Activated CD4-positive, alpha-beta T cell treated with anti-CD3 and anti-CD28 coated beads for 36 hours (primary cell): ENCODE data around the gene CTNNBIP1. TPM values are rescaled to one million over a fixed set of nuclear protein-coding genes. Genes with fewer than 3 reads are reported as not detected.

ENCODE experiments used
- ATAC-seq: fragments of 200-7000 bp; cut with Tn5 transposase; one replicate; pipeline ENCODE4 v1.10.0; 2021; ENCODE audit warnings: mild to moderate bottlenecking, moderate library complexity
- CTCF ChIA-PET: fragments of 350-600 bp; sonication (Branson Sonifier 250); formaldehyde crosslinking; loops from one replicate; lab custom pipeline; 2021; ENCODE audit warnings: antibody characterized with exemption; lab: Charles Lee
- POLR2A ChIA-PET: fragments of 350-600 bp; sonication (Branson Sonifier 250); formaldehyde crosslinking; loops from one replicate; lab custom pipeline; 2021; ENCODE audit warnings: antibody characterized with exemption, inconsistent platforms; lab: Charles Lee
- DNase-seq: peaks from one replicate; pipeline ENCODE4 v3.0.0-alpha.2; 2020
- H3K27ac Mint-ChIP-seq: one replicate; pipeline ENCODE4 v1.8.0; 2021; ENCODE audit warnings: mixed read lengths
- H3K27me3 Mint-ChIP-seq: one replicate; pipeline ENCODE4 v1.8.0; 2021; ENCODE audit warnings: mixed read lengths
- H3K36me3 Mint-ChIP-seq: one replicate; pipeline ENCODE4 v1.8.0; 2021; ENCODE audit warnings: low read depth, mixed read lengths
- H3K4me1 Mint-ChIP-seq: one replicate; pipeline ENCODE4 v1.8.0; 2021; ENCODE audit warnings: mixed read lengths
- H3K4me3 Mint-ChIP-seq: one replicate; pipeline ENCODE4 v1.8.0; 2021; ENCODE audit warnings: mild to moderate bottlenecking, moderate library complexity, mixed read lengths
- H3K9me3 Mint-ChIP-seq: one replicate; pipeline ENCODE4 v1.8.0; 2021; ENCODE audit warnings: low read depth, mixed read lengths
- intact Hi-C, 2 experiments: fragments of 100-400 bp; cut with DNase I in 1 of 2; cut with micrococcal nuclease in 1 of 2; formaldehyde crosslinking; loops; one replicate each; pipeline versions ENCODE4 v1.14.2 to v1.15.1; 2022 to 2024; cut with DNase I, micrococcal nuclease
- total RNA-seq, 2 experiments: library from RNA; stranded (reverse); gene quantifications; one replicate each; pipeline ENCODE4 v1.2.3, GENCODE V29; 2021

The CTNNBIP1 gene
- total RNA-seq, 2 experiments from 2014 or later = 7.5 to 11.0 TPM

DNA sequence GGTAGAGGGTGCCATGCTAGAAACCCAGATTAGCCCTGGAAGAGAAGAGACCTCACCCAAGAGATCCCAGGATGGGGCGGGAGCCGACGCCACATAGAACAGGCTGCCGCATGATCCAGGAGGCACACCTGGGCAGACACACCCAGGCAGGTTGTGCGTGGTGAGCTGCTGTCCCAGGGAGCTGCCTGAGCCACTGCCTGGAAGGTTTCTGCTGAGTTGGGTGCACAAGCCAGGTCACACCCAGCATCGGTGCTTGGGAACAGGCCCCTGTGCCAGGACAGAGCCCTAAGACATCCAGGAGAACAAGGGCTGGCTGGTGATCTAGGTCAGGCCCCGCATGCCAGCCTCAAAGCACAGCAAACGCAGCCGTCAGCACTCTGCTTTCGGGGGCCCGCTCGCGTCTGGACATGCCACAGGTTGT lies 40.2 kb downstream of the CTNNBIP1 start:
- CTCF ChIA-PET = interaction anchor here (0.7 to 15.5 kb wide), 8 partner anchors 22 to 374 kb away, joined by 3 to 221 read pairs (median 4); no protein-coding TSS in a partner anchor
- ATAC-seq (no peak), DNase-seq (no peak)
- Mint-ChIP-seq H3K4me1 (no peaks in the 10 kb centered on the region), H3K9me3 (no peaks in the 10 kb centered on the region), H3K27ac (no peak overlapping the region), H3K27me3 (no peaks in the 10 kb centered on the region), H3K4me3 (no peak overlapping the region), H3K36me3 (no peaks in the 10 kb centered on the region)
- POLR2A ChIA-PET = no interaction called here
- intact Hi-C loops = no loop called here

DNA sequence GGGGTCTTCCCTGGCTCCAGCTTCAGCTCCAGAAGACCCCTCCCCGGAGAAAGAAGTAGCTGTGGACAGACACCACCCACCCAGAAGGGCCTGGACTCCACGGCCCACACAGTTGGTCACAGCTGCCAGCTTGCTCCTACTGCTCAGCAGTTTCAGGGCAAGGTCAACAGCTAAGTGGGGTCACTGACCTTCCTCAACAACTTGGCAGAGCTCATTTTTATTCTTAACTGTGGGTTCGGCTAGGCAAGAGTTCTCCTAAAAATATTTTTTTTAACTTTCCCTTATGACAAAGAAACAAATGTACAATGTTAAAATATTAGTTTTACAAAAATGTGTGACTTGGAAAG lies 41.9 kb downstream of the CTNNBIP1 start:
- POLR2A ChIA-PET = interaction anchor here (0.7 kb wide), 1 partner anchor 43 kb away, joined by 5 read pairs; no protein-coding TSS in a partner anchor
- intact Hi-C loops = no loop called here

DNA sequence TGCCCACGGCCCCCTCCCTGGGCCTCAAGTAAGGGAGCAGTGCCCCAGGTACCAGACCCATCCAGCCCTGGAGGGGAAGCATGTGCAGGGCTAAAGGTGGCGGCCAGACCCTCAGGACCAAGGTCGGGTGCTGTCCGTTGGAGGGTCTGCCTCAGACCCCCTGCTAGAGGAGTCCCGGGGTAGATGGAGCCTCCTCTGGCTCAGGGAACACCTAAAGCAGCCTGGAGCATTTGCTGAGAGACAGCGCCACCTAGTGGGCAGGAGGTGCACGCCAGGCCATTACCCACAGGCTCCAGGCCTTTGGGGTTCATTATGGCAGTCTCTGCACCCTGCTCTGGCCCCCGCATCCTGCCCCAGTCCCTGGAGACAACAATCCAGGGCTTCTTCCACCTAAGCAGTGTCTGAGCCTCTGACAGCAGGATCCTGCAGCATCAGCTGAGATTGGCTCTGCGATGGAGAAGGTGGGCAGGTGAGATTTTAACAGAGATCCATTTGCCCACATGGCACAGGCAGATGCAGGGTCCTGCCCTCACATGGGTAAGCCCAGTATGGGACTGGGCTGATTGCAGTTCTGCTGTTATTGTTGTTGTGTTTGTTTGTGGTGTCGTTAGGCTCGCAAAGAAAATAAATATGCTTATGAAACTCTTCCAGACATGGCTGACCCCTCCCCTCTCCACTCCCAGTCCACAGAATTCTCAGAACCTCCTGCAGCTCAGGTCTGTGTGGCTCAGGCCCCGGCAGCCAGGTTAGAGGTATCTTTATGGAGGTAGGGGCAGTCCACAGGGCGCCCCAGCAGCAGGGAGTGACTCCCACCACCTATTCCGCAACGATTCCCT lies 42.4 kb downstream of the CTNNBIP1 start:
- DNase-seq (peak; percentile 93), ATAC-seq (peak; percentile 99)
- intact Hi-C loops = loop anchor here (1.0 to 2.0 kb wide), 6 partner anchors 83 to 372 kb away; partner anchors contain the start of gene TMEM201 (in 1 of the 2)
- Mint-ChIP-seq H3K36me3 (no peaks in the 10 kb centered on the region), H3K4me3 (no peak overlapping the region), H3K27ac (no peak overlapping the region), H3K27me3 (no peaks in the 10 kb centered on the region), H3K4me1 (no peaks in the 10 kb centered on the region), H3K9me3 (no peaks in the 10 kb centered on the region)
- POLR2A ChIA-PET = no interaction called here
- CTCF ChIA-PET = interaction anchor here (0.6 to 15.5 kb wide), 23 partner anchors 8 to 377 kb away, joined by 3 to 221 read pairs (median 4); partner anchors contain the start of genes LZIC and NMNAT1

More for the DNA sequence above, 41.9 kb downstream of the CTNNBIP1 start:
- Mint-ChIP-seq H3K27ac (no peak overlapping the region), H3K9me3 (no peaks in the 10 kb centered on the region), H3K27me3 (no peaks in the 10 kb centered on the region), H3K36me3 (no peaks in the 10 kb centered on the region), H3K4me1 (no peaks in the 10 kb centered on the region), H3K4me3 (no peak overlapping the region)
- DNase-seq (no peak), ATAC-seq (no peak)
- CTCF ChIA-PET = interaction anchor here (0.5 to 15.5 kb wide), 29 partner anchors 9 to 377 kb away, joined by 3 to 221 read pairs (median 4); partner anchors contain the start of genes LZIC and NMNAT1

DNA sequence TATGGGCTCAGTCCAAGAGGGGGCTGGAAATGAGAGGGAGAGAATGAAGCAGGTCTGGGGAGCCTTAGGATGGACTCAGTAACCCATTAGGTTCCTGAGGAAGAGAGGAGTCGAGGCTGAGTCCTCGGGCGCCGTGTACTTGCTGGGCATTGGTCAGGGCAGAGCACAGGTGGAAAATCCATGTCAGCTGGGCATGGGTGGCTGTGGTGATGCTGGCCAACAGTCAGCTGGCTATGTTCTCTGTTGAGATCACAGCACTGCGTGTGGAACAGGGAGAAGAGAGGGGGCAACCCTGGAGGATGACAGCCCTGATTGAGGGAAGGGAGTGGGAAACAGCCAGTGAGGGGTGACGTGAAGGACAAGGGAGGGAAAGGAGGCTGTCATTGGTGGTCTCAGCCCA lies 43.2 kb downstream of the CTNNBIP1 start:
- no peaks in the 10 kb centered on the region for H3K27me3 Mint-ChIP-seq
- no peaks in the 10 kb centered on the region for H3K4me1 Mint-ChIP-seq
- intact Hi-C loops = loop anchor here (1.0 to 2.0 kb wide), 6 partner anchors 83 to 372 kb away; partner anchors contain the start of gene TMEM201 (in 1 of the 2)
- ATAC-seq (no peak), DNase-seq (no peak)
- CTCF ChIA-PET = interaction anchor here (0.8 to 15.5 kb wide), 5 partner anchors 10 to 251 kb away, joined by 3 to 221 read pairs (median 4); no protein-coding TSS in a partner anchor
- no peaks in the 10 kb centered on the region for H3K36me3 Mint-ChIP-seq
- no peaks in the 10 kb centered on the region for H3K9me3 Mint-ChIP-seq
- no peak overlapping the region for H3K4me3 Mint-ChIP-seq
- no peak overlapping the region for H3K27ac Mint-ChIP-seq
- POLR2A ChIA-PET = no interaction called here

DNA sequence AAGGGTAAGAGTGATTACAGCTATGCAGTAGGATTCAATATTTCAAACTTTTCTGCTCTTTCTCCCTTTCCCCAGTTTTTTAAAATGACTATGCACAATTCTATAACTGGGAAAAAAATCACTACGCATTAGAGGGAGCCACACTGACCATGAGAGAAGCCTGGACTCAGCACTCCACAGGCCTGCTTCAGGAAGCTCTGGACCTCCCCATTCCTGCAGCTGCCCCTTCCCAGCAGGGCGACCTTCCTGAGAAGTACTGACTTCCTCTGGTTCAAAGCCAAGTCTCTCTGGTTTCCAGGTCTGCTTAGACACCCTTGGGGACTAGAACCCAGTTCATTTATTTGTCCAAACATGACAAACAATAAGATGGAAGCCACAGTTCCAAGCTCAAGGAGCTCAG lies 44.3 kb downstream of the CTNNBIP1 start:
- Mint-ChIP-seq H3K27ac (no peak overlapping the region), H3K4me1 (no peaks in the 10 kb centered on the region), H3K36me3 (no peaks in the 10 kb centered on the region), H3K4me3 (no peak overlapping the region), H3K27me3 (no peaks in the 10 kb centered on the region), H3K9me3 (no peaks in the 10 kb centered on the region)
- intact Hi-C loops = loop anchor here (2.0 kb wide), 1 partner anchor 137 kb away; no protein-coding TSS in a partner anchor
- DNase-seq = no peak
- no peak for ATAC-seq
- CTCF ChIA-PET = interaction anchor here (0.8 to 15.5 kb wide), 9 partner anchors 9 to 238 kb away, joined by 3 to 221 read pairs (median 3); no protein-coding TSS in a partner anchor
- POLR2A ChIA-PET = no interaction called here

DNA sequence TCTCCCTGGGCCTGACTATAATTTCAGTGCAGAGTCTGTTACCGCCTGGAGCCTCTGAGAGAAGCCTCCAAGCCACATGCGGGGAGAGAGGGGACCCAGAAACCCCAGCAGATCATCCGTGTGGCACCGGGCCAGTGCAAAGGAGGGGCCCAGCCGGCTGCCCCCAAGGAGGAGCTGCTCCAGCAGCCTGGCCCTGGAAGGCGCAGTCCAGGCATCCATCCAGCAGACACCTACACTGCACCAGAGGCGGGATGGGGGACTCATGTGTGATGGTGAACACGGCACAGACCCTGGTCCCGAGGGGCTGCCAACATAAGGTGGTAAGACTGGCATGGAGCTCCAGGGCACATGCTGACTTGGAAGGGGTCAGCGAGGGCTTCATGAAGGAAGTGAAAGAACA lies 46.7 kb downstream of the CTNNBIP1 start:
- no peaks in the 10 kb centered on the region for H3K27me3 Mint-ChIP-seq
- ATAC-seq = no peak
- H3K4me3 Mint-ChIP-seq = no peak overlapping the region
- ChIA-PET CTCF (interaction anchor here (1.2 to 15.5 kb wide), 4 partner anchors 9 to 79 kb away, joined by 3 to 221 read pairs (median 8); no protein-coding TSS in a partner anchor), POLR2A (no interaction called here)
- H3K27ac Mint-ChIP-seq = no peak overlapping the region
- no peak for DNase-seq
- intact Hi-C loops = loop anchor here in 1 of 2 experiments (5.0 kb wide), 1 partner anchor 36 kb away; no protein-coding TSS in a partner anchor
- H3K4me1 Mint-ChIP-seq = peaks cover 8% of the 10 kb centered on the region
- peaks cover 2% of the 10 kb centered on the region for H3K36me3 Mint-ChIP-seq
- H3K9me3 Mint-ChIP-seq = no peaks in the 10 kb centered on the region

DNA sequence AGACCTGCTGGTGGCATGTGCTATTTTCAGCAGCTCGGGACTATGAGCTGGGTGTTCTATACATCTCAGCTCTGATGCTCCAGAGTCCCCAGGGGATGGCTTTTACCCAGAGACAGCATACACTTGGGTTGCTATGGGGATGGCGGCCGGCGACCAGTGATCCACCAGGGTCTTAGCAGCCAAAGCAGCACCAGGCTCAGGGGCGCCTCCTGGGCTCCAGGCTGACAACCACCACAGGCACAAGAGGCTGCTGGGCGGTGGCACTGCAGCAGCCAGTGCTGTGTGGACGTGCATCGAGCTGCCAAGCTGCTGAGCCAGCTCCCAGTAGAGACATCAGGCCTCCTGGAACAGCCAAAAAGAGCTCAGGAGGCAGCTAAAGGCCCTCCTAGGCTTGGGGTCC lies 48.7 kb downstream of the CTNNBIP1 start:
- CTCF ChIA-PET = interaction anchor here (0.6 to 15.5 kb wide), 6 partner anchors 8 to 234 kb away, joined by 3 to 221 read pairs (median 3); no protein-coding TSS in a partner anchor
- Mint-ChIP-seq H3K9me3 (no peaks in the 10 kb centered on the region), H3K4me3 (no peak overlapping the region), H3K27ac (no peak overlapping the region), H3K27me3 (no peaks in the 10 kb centered on the region), H3K36me3 (peaks cover 6% of the 10 kb centered on the region), H3K4me1 (peaks cover 10% of the 10 kb centered on the region)
- POLR2A ChIA-PET = interaction anchor here (0.6 kb wide), 1 partner anchor 11 kb away, joined by 6 read pairs; no protein-coding TSS in a partner anchor
- intact Hi-C loops = loop anchor here in 1 of 2 experiments (5.0 kb wide), 1 partner anchor 34 kb away; no protein-coding TSS in a partner anchor
- ATAC-seq (no peak), DNase-seq (no peak)

DNA sequence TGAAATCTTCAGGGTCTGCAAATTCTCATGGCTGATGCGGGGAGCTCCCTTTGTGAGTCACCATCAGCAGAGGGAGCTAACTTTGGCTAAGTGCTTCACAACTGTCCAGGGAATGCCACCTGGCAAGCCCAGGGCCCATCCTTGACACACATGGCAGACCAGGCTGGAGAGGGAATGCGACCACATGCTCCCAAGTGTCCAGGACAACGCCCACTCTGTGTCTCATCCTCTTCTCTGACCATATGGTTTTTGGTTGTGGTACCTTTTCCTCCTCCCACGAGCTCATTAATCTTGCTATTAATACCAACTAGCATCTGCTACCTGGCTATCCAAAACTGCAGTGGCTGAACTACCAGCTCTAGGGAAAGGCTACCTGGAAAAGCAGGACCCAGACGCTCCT lies 49.2 kb downstream of the CTNNBIP1 start:
- no peak for DNase-seq
- intact Hi-C loops = loop anchor here in 1 of 2 experiments (5.0 kb wide), 1 partner anchor 34 kb away; no protein-coding TSS in a partner anchor
- POLR2A ChIA-PET = interaction anchor here (0.6 kb wide), 1 partner anchor 11 kb away, joined by 6 read pairs; no protein-coding TSS in a partner anchor

DNA sequence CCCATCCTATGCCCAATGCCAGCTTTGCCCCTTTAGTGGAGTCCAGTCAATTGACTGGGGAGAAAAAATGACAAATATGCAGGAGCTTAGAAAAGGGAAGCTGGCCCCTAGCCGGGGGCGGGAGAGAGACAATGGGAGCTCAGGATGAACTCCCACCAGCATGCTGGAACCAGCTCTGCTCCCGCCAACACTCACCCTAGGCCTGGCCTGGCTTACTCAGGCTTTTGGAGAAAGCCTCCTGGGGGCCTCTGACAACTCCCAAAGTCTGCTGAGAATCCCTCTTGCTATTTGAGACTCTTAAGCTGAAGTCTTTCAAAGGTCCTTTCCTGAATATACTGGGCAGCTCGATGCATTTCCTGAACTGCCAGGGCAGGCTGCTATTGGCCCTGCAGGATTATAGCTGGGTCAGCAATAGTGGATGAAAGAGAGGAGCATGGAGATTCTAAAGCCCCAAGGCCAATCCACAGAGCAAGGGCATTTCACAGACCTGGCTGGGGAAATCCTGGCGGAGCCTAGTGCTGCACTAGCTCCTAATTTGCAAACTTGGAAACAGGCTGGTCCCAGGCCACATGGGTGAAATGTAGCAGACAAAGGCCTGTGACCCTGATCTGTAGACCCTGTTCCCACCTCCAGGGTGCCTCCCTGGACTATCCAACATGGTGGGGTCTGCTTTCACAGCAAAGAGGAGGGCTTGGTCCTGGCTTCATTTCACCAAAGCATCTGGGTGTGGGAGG lies 50.6 kb downstream of the CTNNBIP1 start:
- ATAC-seq = no peak
- intact Hi-C loops = loop anchor here in 1 of 2 experiments (5.0 kb wide), 1 partner anchor 32 kb away; no protein-coding TSS in a partner anchor

More for the DNA sequence above, 49.2 kb downstream of the CTNNBIP1 start:
- CTCF ChIA-PET = interaction anchor here (0.6 to 15.5 kb wide), 6 partner anchors 8 to 234 kb away, joined by 3 to 221 read pairs (median 3); no protein-coding TSS in a partner anchor
- peaks cover 6% of the 10 kb centered on the region for H3K36me3 Mint-ChIP-seq
- no peak overlapping the region for H3K4me3 Mint-ChIP-seq
- no peak for ATAC-seq
- H3K27me3 Mint-ChIP-seq = no peaks in the 10 kb centered on the region
- no peak overlapping the region for H3K27ac Mint-ChIP-seq
- H3K9me3 Mint-ChIP-seq = no peaks in the 10 kb centered on the region
- peaks cover 10% of the 10 kb centered on the region for H3K4me1 Mint-ChIP-seq

DNA sequence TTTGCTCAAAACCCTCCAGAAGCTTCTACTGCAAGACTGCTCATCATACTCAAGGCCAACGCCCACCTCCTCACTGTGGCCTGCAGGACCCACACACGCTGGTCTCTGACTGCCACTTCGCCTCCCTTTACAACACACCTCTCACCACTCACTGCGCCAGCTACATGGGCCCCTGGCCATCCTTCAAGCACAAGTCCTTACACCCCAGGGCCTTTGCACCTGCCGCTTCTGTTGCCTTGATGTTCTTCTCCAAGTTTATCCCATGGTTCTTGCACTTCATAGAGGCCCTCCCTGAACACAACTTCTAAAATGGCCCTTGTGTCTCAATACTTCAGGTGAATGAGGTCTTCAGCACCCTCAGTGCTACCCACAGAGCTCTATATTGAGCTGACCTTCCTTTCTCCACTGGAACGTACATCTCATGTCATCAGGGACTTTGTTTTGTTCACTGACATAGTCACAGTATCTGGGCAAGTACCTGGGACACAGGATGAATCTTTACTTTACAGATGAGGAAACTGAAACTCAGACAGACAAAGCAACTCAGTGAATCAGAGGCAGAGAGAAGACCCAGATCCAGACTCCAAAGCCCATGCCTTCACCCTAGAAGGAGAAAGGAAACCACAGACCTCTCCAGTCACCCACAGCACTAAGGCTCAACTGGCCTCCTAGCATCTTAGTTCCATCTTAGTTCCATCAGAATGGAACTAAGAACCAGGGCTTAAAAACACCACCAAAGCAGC lies 51.6 kb downstream of the CTNNBIP1 start:
- DNase-seq = peak; percentile 32
- intact Hi-C loops = no loop called here
- POLR2A ChIA-PET = no interaction called here

More for the DNA sequence above, 50.6 kb downstream of the CTNNBIP1 start:
- ChIA-PET POLR2A (no interaction called here), CTCF (interaction anchor here (1.0 to 2.3 kb wide), 5 partner anchors 9 to 75 kb away, joined by 3 to 11 read pairs (median 6); no protein-coding TSS in a partner anchor)
- peaks cover 9% of the 10 kb centered on the region for H3K36me3 Mint-ChIP-seq
- no peak overlapping the region for H3K4me3 Mint-ChIP-seq
- no peak overlapping the region for H3K27ac Mint-ChIP-seq
- no peaks in the 10 kb centered on the region for H3K27me3 Mint-ChIP-seq
- no peaks in the 10 kb centered on the region for H3K9me3 Mint-ChIP-seq
- DNase-seq = no peak
- peaks cover 10% of the 10 kb centered on the region for H3K4me1 Mint-ChIP-seq

More for the DNA sequence above, 51.6 kb downstream of the CTNNBIP1 start:
- Mint-ChIP-seq H3K36me3 (peaks cover 15% of the 10 kb centered on the region), H3K27ac (peak overlapping the region; percentile 64), H3K4me1 (peaks cover 10% of the 10 kb centered on the region), H3K9me3 (peaks cover 6% of the 10 kb centered on the region), H3K4me3 (no peak overlapping the region), H3K27me3 (no peaks in the 10 kb centered on the region)
- ATAC-seq = peak; percentile 92
- CTCF ChIA-PET = interaction anchor here (0.8 to 2.3 kb wide), 5 partner anchors 9 to 74 kb away, joined by 3 to 11 read pairs (median 4); no protein-coding TSS in a partner anchor
